Left ventricle myocardium inferior (tissue), 1 donor: ENCODE data around the gene APBB3. TPM values are rescaled to one million over a fixed set of nuclear protein-coding genes. Genes with fewer than 3 reads are reported as not detected.
"Not testable (repeated sequence)": the region's sequence is repeated elsewhere in the genome, so short reads cannot be mapped to it uniquely, and the experiment has no call there.

Source experiments
- DNase-seq: peaks from one replicate; pipeline ENCODE4 v3.0.0-alpha.2; 2020
- H3K27ac ChIP-seq: fragments of 200-600 bp; replicated peaks from 2 replicates; pipeline ENCODE4 v1.8.0; 2021
- H3K27me3 ChIP-seq: fragments of 200-600 bp; 2 replicates; pipeline ENCODE4 v1.8.0; 2021; ENCODE audit warnings: low read depth
- H3K36me3 ChIP-seq: fragments of 200-600 bp; 2 replicates; pipeline ENCODE4 v1.8.0; 2021
- H3K4me1 ChIP-seq: fragments of 200-600 bp; 2 replicates; pipeline ENCODE4 v1.8.0; 2021
- H3K4me3 ChIP-seq: fragments of 200-600 bp; 2 replicates; pipeline ENCODE4 v1.8.0; 2021; ENCODE audit warnings: mild to moderate bottlenecking, moderate library complexity
- H3K9me3 ChIP-seq: fragments of 200-600 bp; replicated peaks from 2 replicates; pipeline ENCODE4 v1.8.0; 2021
- intact Hi-C: fragments of 100-400 bp; cut with micrococcal nuclease; formaldehyde crosslinking; loops from one replicate; pipeline ENCODE4 v1.11.0; 2022
- total RNA-seq: library from RNA; stranded (reverse); fragmentation: NEBNext Ultra II Directional; extraction: Animal tissue kit (Norgen Biotek cat#: 25700); gene quantifications from one replicate; pipeline ENCODE4 v1.2.1, GENCODE V29; 2021
- TF ChIP-seq, protein P1 (sequence below): fragments of 200-600 bp; IDR thresholded peaks from 2 replicates; pipeline ENCODE4 v1.8.0; 2021; ENCODE audit warnings: antibody characterized with exemption, mild to moderate bottlenecking, borderline replicate concordance
- donor health status: DM: no; HTN: yes; CAD: no; lungs with severe emphysema.

The APBB3 gene
- total RNA-seq, 1 donor from 2014 or later: 12.1 TPM

GRCh38 chr5:140596321-140596741, 31.9 kb upstream of the APBB3 start:
- DNase-seq: no peak
- intact Hi-C loops: no loop called here
- no peak overlapping the region for H3K4me3 ChIP-seq
- H3K27me3 ChIP-seq: no peaks in the 10 kb centered on the region
- no peaks in the 10 kb centered on the region for H3K9me3 ChIP-seq
- H3K36me3 ChIP-seq: no peaks in the 10 kb centered on the region
- H3K27ac ChIP-seq: peak overlapping the region; percentile 68
- peaks cover 22% of the 10 kb centered on the region for H3K4me1 ChIP-seq
- TF ChIP-seq, protein P1, sequence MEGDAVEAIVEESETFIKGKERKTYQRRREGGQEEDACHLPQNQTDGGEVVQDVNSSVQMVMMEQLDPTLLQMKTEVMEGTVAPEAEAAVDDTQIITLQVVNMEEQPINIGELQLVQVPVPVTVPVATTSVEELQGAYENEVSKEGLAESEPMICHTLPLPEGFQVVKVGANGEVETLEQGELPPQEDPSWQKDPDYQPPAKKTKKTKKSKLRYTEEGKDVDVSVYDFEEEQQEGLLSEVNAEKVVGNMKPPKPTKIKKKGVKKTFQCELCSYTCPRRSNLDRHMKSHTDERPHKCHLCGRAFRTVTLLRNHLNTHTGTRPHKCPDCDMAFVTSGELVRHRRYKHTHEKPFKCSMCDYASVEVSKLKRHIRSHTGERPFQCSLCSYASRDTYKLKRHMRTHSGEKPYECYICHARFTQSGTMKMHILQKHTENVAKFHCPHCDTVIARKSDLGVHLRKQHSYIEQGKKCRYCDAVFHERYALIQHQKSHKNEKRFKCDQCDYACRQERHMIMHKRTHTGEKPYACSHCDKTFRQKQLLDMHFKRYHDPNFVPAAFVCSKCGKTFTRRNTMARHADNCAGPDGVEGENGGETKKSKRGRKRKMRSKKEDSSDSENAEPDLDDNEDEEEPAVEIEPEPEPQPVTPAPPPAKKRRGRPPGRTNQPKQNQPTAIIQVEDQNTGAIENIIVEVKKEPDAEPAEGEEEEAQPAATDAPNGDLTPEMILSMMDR: no peak

GRCh38 chr5:140595538-140596300, 31.3 kb upstream of the APBB3 start:
- Histone ChIP-seq H3K27ac (peak overlapping the region; percentile 68), H3K9me3 (no peaks in the 10 kb centered on the region), H3K4me3 (no peak overlapping the region), H3K4me1 (peaks cover 22% of the 10 kb centered on the region), H3K36me3 (no peaks in the 10 kb centered on the region), H3K27me3 (no peaks in the 10 kb centered on the region)
- intact Hi-C loops: no loop called here
- TF ChIP-seq, protein P1: no peak
- DNase-seq: no peak

DNA sequence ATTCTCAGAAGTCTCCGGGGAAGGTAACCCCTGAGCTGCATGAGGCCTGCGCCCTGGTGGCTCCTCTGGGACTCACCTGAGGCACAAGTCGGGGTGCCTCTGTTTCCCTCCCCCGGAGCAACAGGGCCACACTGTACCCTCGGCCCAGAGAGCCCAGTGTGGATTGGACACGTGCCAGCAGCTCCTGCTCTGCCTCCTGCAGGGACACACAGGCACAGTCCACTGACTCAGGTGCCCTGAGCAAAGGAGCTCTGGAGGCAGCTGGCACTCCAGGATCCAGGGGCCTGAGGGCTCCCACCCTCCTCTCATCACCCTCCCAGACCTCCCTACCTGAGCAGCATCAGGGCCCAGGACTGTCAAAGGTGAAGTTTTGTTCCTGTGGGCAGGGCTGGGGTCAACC, 29.8 kb upstream of the APBB3 start:
- TF ChIP-seq, protein P1: no peak
- Histone ChIP-seq H3K27ac (no peak overlapping the region), H3K4me1 (peaks cover 24% of the 10 kb centered on the region), H3K9me3 (no peaks in the 10 kb centered on the region), H3K4me3 (no peak overlapping the region), H3K27me3 (no peaks in the 10 kb centered on the region), H3K36me3 (no peaks in the 10 kb centered on the region)
- DNase-seq: no peak
- intact Hi-C loops: no loop called here

GRCh38 chr5:140593070-140593469, 28.7 kb upstream of the APBB3 start:
- H3K4me1 ChIP-seq: peaks cover 33% of the 10 kb centered on the region
- intact Hi-C loops, H3K36me3 ChIP-seq, H3K27ac ChIP-seq, H3K9me3 ChIP-seq, H3K27me3 ChIP-seq, DNase-seq: not testable (repeated sequence)
- H3K4me3 ChIP-seq: peak overlapping the region; percentile 21

DNA sequence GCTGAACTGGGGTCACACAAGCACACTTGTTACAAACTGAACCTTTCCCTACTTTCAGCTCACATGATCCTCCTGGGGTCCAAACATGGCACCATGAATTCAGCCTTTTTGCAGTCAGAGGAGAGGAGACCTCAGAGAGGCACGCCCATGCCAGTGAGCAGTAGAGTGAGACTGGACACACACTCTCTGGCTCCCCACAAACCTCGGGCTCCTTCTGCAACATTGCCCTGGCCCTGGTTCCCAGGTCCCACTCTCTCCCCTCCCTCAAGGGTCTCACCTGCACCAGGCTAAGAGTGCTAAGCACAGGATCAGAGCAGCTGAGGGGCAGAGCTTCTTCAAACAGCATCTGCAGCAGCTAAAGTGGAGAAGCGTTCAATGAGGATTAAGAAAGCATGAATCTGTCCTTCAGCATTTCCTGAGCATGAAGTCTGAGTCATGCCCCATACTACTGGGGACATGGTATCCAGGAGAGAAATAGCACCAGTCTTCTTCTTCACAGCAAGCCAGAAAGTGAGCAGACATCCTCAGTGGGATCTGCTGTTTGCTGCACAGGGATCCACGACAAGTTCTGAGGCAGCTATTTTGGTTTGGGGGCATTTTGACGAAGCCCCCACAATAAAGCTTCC, 27.5 kb upstream of the APBB3 start:
- peaks cover 33% of the 10 kb centered on the region for H3K4me1 ChIP-seq
- H3K9me3 ChIP-seq: no peaks in the 10 kb centered on the region
- intact Hi-C loops: no loop called here
- H3K27ac ChIP-seq: peak overlapping the region; percentile 19
- no peaks in the 10 kb centered on the region for H3K36me3 ChIP-seq
- no peaks in the 10 kb centered on the region for H3K27me3 ChIP-seq
- TF ChIP-seq, protein P1: no peak
- H3K4me3 ChIP-seq: no peak overlapping the region
- DNase-seq: no peak

- H3K9me3 ChIP-seq: no peaks in the 10 kb centered on the region
- H3K36me3 ChIP-seq: no peaks in the 10 kb centered on the region
- TF ChIP-seq, protein P1: no peak
- no peak for DNase-seq
- intact Hi-C loops: no loop called here
- H3K4me1 ChIP-seq: peaks cover 23% of the 10 kb centered on the region
- no peak overlapping the region for H3K4me3 ChIP-seq
- no peaks in the 10 kb centered on the region for H3K27me3 ChIP-seq
- H3K27ac ChIP-seq: no peak overlapping the region
Observed at GRCh38 chr5:140590861-140591260, 26.5 kb upstream of the APBB3 start.
